Caki2 (cell line): ENCODE measurements around the gene RSPH10B2. TPM values are rescaled to one million over a fixed set of nuclear protein-coding genes. Genes with fewer than 3 reads are reported as not detected.
"Not testable (repeated sequence)": the region's sequence is repeated elsewhere in the genome, so short reads cannot be mapped to it uniquely, and the experiment has no call there.

Experiments used
- DNase-seq: peaks from one replicate; pipeline ENCODE4 v3.0.0-alpha.2; 2015; ENCODE audit warnings: low read depth
- in situ Hi-C: cut with HindIII; loops from 2 replicates; pipeline ENCODE4 v1.10.0; 2016; ENCODE audit warnings: low sequenced_read_pairs, low pct_unique_long_range_greater_than_20kb, mixed read lengths
- total RNA-seq: library from RNA; depleted of rRNA; stranded (reverse); fragments of >200 nt; shearing (Covaris generic); gene quantifications from 2 replicates; pipeline ENCODE4 v1.2.3, GENCODE V29; 2014; ENCODE audit warnings: low replicate concordance

RSPH10B2 gene
- total RNA-seq, 1 experiment from 2014 or later = 0.10 TPM

DNA sequence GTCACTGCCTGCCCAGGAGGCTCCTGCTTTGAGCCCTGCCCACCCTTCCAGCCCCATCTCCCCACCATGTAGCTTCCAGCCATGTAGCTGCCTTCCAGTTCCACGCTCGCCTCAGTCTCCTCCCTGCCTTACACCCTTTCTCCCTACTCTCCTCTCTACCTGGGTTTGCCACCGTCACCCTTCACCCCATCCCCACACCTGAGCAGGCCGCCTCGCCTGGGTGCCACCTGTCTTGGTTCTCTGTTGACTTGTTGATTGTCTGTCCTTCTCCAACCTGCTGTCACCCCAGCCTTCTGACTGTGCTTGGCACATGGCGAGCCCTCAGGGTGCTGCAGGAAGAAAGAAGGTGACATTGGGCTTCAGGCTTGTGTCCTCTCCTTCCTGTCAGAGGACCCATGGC lies 3.7 kb upstream of the RSPH10B2 start:
- in situ Hi-C loops = not testable (repeated sequence)

DNA sequence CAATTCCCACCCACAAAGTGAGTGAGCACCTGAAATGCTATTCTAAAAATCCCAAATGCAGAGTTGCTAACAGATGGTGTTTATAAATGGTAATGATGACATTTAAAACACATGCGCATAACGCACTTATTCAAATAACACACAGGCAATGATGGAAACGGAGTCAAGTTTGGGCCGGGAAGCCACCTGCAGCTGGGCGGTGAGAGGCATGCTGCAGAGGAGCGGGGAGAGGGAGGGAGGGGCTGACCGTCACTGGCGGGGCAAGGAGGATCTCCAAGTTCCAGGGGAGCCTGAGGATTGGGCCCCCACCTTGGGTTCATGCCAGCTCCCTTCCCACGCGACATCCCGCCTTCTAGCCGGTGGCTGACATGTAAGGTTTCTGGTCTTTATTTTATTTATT lies 7.3 kb downstream of the RSPH10B2 start:
- DNase-seq, in situ Hi-C loops: not testable (repeated sequence)

More for the DNA sequence above, 3.7 kb upstream of the RSPH10B2 start:
- not testable (repeated sequence) for DNase-seq

DNA sequence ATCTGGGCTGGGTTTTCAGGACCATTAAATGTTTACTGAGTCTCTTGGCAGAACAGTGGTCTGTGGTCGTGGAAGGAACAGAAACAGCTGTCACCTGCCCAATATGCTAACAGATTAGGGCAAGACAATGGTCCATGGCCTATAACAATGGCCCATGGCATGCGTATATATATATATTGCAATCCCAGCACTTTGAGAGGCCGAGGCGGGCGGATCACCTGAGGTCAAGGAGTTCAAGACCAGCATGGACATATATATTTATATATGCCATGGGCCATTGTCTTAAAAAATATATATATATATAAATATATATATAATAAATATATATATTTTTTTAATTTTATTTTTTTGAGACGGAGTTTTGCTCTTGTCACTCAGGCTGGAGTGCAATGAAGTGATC lies 27.7 kb downstream of the RSPH10B2 start:
- DNase-seq, in situ Hi-C loops: not testable (repeated sequence)

DNA sequence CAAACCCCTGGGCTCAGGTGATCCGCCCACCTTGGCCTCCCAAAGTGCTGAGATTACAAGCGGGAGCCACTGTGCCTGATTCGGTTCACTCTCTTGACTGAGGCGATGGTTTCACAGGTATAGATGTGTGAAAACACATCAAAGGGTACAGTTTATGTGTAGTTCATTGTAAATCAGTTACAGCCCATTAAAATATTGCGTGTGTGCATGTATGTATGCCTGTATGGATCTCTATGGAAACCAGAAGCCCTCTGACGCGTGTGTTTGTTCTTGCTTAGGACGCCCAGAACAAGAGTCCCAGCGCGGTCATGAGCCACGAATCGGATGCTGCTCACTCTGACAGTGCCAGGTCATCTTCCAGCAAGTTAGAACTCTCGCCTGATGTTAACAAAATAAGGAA lies 35.5 kb downstream of the RSPH10B2 start:
- DNase-seq, in situ Hi-C loops: not testable (repeated sequence)

DNA sequence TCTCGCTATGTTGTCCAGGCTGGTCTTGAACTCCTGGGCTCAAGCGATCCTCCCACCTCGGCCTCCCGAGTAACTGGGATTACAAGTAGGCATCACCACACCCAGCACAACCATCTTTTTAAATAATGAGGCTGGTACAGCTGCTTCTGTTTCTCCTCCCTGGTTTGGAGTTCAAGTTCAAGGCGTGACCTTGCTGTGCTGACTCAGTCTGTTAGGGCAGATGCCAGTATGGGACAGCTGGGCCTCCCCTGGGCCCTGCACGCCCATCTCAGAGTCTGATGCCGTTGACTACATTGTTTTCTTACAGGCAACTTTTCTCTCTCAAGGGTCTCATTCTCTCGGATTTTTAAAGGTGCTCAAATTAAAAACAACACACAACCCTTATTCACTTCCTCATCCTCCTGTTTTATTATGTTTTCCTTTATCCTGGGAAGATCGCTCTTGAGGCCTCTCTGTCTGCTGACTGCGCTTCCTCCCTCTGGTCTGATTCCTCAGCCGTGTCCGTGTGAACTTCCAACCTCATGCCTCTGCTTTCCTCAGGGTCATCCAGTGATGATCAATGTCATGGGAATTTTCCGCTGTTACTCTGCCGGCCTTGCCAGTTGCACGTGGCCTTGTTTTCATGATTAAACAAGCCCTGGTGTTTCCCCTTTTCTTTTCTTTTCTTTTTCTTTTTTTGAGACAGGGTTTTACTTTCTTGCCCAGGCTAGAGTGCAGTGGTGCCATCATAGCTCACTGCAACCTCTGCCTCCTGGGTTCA lies 38.4 kb downstream of the RSPH10B2 start:
- in situ Hi-C loops = not testable (repeated sequence)
- peak; percentile 79 for DNase-seq

DNA sequence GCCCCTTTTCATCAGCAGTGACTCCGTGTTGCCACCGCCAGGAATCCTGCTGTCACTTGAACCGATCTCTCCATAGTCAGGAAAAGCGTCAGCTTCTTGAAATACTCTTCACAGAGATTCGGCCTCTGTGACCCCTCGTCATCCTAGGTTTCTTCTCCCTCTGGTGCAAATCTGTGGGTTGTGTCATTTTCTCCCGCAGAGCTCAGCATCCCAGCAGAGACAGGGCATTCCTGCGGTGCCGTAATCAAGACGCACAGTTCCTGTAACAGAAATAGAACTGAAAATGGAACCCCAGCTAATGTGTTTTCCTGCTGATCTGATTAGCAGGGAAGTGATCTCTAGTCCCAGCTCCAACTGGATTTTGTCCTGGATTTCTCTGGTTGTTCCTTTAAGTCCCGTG lies 40.4 kb downstream of the RSPH10B2 start:
- DNase-seq, in situ Hi-C loops: not testable (repeated sequence)

DNA sequence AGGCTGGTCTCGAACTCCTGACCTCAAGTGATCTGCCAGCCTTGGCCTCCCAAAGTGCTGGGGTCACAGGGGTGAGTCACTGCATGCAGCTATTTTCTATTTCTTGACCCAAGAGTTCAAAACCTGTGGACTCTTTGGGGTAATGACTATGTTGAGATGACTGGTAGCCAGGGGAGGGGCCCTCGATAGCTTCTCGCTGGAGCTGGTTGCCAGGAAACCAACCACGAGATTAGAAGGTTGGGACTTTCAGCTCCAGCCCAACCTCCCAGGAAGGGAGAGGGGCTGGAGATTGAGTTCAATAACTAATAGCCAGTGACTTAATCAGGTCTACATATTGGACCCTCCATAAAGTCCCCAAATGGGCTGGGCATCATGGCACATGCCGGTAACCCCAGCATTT lies 43.3 kb downstream of the RSPH10B2 start:
- DNase-seq, in situ Hi-C loops: not testable (repeated sequence)

DNA sequence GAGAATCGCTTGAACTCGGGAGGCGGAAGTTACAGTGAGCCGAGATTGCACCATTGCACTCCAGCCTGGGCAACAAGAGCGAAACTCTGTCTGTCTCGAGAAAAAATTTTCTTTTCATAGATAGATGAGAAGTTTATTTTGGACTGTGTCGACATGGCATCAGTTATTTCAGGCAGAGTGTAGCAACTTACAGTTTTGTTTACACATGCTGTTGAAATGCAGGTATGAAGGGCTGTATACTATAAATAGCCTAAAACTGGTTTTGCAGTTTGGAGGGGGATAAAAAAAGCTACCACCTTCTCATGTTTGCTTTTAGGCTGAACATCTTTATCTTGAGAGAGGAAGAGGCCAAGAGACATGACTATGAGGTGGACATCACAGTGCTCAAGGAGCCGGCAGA lies 44.1 kb downstream of the RSPH10B2 start:
- DNase-seq, in situ Hi-C loops: not testable (repeated sequence)

DNA sequence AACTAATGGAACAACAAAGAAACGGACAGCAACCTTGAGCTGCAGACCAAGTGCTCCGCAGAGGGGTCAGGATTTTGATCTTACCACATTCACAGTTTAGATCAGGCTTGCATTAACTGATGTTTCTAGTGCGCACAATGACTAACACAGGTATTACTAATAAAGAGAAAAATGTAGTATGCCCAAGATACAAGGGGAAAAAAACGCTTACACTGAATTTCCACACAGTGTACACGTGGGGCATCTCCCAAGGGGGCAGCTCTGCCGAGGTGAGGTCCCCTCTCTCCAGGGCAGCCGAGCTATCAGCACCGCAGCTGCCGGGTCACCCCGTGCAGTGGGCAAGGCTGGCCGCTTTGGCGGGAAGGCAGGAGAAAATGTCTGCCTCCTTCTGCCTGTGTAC lies 46.0 kb downstream of the RSPH10B2 start:
- in situ Hi-C loops, DNase-seq: not testable (repeated sequence)

DNA sequence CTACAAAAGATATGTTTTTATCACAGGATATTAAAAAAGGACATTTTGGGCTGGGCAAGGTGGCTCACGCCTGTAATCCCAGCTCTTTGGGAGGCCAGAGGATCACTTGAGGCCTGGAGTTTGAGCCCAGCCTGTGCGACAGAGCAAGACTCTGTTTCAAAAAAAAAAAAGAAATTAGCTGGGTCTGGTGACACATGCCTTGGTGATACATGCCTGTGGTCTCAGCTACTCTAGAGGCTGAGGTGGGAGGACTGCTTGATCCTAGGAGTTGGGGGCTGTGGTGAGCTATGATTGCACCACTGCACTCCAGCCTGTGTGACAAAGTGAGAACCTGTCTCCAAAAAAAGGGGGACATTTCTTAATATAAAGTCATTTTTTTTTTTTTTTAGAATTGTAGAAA lies 46.4 kb downstream of the RSPH10B2 start:
- DNase-seq, in situ Hi-C loops: not testable (repeated sequence)

DNA sequence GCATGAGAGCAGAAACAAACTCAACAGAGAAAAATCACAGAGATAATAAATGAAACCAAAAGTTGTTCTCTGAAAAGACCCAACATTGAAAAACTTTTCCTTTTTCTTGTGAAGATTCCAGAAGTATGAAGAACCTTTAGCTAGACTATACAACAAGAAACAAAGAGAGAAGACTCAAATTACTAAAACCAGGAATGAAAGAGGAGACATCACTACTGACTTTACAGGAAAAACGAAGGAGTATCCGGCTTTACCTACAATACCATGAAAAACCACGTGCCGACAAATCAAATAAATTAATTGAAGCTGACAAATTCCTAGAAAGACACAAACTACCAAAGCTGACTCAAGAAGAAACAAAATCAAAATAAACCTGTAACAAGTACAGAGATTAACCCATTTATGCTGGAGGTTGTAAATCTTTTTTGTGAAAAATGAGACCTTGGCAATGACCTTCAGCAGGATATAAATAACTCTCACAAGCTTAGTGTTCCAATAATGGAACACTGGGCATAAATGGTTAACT lies 53.6 kb downstream of the RSPH10B2 start:
- DNase-seq, in situ Hi-C loops: not testable (repeated sequence)

DNA sequence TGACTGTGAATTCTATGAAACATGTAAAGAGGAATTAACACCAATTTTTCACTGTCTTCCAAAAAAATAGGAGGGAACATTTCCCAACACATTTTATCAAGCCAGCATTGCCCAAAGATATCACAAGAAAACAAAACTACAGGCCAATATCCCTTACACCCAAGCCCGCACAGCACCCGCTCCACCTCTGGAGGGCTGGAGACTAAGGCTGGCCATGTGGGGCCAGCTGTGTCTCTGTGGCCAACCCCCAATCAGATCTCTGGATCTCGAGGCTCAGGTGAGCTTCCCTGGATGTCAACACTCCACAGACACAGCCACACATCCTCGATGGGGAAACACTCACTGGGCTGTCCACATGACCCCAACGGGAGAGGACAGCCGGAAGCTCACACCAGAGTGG lies 54.1 kb downstream of the RSPH10B2 start:
- DNase-seq, in situ Hi-C loops: not testable (repeated sequence)

DNA sequence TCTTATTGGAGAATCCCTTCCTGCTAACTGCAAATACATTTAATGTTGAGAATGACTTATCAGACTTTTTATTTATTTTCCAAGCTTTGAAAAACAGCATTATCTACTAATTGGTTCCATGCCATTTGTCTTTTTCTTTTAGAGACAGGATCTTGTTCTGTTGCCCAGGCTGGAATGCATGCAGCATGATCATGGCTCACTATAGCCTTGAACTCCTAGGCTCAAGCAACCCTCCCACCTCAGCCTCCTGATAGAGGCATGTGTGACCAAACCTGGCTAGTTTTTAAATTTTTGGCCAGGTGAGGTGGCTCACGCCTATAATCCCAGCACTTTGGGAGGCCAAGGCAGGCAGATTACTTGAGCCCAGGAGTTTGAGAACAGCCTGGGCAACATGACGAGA lies 59.1 kb downstream of the RSPH10B2 start:
- DNase-seq, in situ Hi-C loops: not testable (repeated sequence)

DNA sequence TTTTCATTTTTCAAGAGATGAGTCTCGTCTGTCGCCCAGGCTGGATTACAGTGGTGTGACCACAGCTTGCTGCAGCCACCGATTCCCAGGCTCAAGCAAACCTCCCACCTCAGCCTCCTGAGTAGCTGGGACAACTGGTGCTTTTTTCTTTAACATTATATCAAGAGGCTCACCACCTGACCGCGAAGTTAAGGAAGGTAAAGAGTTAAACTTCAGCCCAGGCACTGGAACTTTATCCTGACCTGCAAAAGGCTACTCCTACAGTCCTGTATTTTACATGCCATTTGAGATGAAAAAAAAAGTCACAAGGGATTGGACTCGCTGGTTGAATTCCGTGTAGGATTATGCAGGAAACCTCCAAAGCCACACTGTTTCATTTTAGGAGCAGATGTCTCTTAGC lies 61.6 kb downstream of the RSPH10B2 start:
- DNase-seq, in situ Hi-C loops: not testable (repeated sequence)

DNA sequence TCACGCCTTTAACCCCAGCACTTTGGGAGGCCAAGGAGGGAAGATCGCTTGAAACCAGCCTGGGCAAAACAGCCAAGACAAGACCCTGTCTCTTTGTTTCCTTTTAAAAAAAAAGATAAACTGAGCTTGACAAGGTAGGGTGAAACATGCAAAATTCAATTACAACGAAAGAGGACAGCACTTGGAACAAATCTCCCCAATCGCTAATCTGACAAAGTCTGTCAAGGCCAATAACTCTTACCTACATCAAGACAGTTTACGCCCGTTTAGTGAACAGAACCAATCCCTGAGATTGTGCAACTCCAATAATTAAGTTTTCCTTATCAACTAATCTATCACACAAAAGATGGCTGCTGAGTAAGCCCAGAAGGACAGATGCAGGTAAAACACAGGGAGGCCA lies 67.7 kb downstream of the RSPH10B2 start:
- in situ Hi-C loops, DNase-seq: not testable (repeated sequence)

DNA sequence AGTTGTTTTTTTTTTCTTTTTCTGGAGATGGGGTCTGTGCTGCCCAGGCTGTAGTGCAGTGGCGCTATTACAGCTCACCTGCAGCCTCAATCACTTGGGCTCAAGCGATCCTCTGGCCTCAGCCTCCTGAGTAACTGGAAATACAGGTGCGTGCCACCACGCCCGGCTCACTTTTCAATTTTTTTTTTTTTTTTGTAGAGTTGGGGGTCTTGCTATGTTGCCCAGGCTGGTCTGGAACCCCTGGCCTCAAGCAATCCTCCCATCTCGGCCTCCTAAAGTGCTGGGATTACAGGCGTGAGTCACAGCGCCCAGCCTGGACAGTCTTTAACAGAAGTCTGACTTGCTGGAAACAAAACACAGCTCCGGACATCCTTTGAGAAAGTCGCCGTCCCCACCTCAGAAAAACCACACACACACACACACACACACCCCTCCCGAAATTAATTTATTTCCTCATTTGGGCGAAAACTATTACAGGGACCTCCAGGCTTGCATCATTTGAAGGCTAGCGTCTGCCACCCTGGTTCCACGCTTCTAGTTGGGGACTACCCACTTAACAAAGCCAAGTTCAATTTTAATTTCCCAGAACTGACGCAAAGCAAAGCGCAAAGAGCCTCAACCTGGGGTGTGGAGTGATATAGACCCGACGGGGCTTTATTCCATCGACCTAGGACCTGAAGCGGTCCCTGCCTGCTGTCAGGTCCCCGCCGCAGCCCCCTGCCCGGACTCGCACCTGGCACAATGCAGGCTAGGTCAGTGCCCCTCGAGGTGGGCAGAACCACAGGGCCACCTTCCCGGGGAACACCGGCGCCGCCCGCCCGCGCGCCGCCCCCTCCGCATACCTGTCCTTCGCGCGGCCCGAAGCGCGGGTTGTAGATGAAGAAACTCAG lies 71.6 kb downstream of the RSPH10B2 start:
- DNase-seq, in situ Hi-C loops: not testable (repeated sequence)

DNA sequence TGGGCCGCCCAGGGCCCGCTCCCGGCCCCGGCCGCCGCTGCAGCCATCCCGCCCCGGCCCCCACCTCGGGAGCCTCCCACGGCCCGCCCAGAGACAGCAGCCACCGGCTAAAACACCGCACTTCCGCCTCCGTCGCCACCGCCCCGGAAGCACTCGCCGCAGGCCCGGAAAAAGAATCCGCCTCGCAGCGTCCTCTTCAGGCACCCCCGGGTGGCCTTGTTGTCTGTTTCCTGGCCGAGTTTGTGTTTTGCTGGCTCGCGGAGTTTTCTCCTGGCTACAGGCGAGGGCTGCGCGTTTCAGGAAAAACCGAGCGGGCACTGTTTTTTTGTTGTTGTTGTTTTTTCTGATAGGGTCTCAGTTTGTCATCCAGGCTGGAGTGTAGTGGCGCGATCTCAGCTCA lies 72.2 kb downstream of the RSPH10B2 start, which contains the start of gene CCZ1B:
CCZ1B (minus strand) TSS at position 125 of the 400 bp plus-strand sequence; CDS start at position 47, 78 bp downstream.
- DNase-seq = peak; percentile 69
- in situ Hi-C loops = not testable (repeated sequence)

DNA sequence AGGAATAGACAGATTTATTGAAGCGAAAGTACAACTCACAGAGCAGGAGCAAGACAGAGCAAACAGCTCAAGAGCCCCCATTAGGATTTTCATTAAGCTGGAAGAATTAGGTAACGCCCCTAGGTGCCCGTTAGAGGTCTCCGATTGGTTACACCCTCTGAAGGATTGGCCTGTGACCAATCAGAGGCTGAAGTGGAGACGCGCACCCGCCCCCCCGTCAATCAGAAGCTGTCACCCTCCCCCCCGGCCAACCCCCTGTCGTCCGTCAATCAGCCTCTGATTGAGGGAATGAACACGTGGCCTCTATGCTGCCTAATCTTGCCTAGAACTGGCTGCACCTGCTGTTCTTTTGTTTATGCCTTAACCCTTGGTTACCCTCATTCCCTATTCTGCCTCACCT lies 73.3 kb downstream of the RSPH10B2 start:
- in situ Hi-C loops, DNase-seq: not testable (repeated sequence)

DNA sequence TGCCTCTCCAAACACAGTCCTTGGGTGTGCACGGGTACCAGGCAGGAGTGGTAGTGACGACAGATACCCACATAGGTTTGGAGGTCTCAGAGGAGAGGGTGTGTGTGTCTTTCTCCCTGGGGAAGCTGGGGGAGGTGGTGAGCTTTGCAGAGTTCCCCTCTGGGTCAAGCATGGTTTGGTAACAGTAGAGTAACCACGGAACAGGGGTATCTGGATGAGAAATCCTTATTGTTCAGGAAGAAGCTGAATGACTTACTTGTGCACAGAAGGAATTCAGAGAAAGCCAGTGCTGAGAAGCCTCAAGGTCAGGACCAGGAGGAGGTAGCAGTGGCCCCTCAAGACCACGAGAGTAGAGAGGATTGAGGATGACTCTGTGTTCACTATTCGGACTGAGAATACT lies 75.7 kb downstream of the RSPH10B2 start:
- DNase-seq, in situ Hi-C loops: not testable (repeated sequence)
